Testis (tissue), 2 donors: ENCODE results near the gene TEN1.

Source experiments
- CTCF ChIP-seq, 3 experiments: fragments of 450-650 bp in 2 of 3; fragments of 200-600 bp in 1 of 3; sonication (generic) in 1 of 3; IDR thresholded peaks; one replicate each; pipeline ENCODE4 v1.5.1; 2016 to 2019; ENCODE audit warnings: antibody characterized with exemption in 3 of 3, mild to moderate bottlenecking in 2 of 3, moderate library complexity in 1 of 3
- POLR2A ChIP-seq: fragments of 450-650 bp; IDR thresholded peaks from one replicate; pipeline ENCODE4 v1.6.1; 2017; ENCODE audit warnings: antibody characterized with exemption, mild to moderate bottlenecking, moderate library complexity

GRCh38 chr17:75970011-75970523 is 9.0 kb upstream of the TEN1 start:
- no peak for TF ChIP-seq POLR2A
- TF ChIP-seq CTCF (IDR thresholded peaks at IDR 0.05) = no peak
